ELR (cell line): ENCODE results near the gene TXNDC11.
A peak's percentile ranks its signal among the peaks of the same experiment; 100 is the strongest.

ENCODE experiments used
- DNase-seq: peaks from one replicate; pipeline ENCODE4 v3.0.0-alpha.2; 2015; ENCODE audit warnings: low read depth

Gene TXNDC11

GRCh38 chr16:11673091-11674000 lies 69.3 kb downstream of the TXNDC11 start:
- DNase-seq: no peak

GRCh38 chr16:11672206-11673090 lies 70.2 kb downstream of the TXNDC11 start:
- DNase-seq: no peak

- no peak for DNase-seq
Observed at GRCh38 chr16:11671676-11672075, 71.0 kb downstream of the TXNDC11 start.

DNA sequence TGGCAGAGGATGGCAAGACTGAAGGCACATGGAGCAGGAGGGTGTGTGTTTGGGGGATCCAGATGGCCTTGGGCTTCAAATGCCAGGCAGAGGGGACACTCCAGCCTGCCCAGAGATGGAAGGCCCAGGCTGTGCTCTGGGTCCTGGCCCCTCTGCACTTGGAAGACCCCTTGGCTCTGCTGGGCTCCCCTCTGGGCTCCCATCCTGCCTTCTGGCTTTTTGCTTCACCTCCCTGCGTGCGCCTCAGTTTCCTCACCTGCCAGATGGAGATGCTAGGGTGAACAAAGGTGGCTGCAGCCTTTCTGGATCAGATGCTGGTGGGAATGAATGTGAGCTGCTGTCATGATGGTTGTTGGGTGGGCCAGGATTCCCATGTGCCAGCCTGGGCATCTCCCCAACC lies 71.4 kb downstream of the TXNDC11 start:
- no peak for DNase-seq

- no peak for DNase-seq
Observed at GRCh38 chr16:11670171-11671131, 72.2 kb downstream of the TXNDC11 start.

DNA sequence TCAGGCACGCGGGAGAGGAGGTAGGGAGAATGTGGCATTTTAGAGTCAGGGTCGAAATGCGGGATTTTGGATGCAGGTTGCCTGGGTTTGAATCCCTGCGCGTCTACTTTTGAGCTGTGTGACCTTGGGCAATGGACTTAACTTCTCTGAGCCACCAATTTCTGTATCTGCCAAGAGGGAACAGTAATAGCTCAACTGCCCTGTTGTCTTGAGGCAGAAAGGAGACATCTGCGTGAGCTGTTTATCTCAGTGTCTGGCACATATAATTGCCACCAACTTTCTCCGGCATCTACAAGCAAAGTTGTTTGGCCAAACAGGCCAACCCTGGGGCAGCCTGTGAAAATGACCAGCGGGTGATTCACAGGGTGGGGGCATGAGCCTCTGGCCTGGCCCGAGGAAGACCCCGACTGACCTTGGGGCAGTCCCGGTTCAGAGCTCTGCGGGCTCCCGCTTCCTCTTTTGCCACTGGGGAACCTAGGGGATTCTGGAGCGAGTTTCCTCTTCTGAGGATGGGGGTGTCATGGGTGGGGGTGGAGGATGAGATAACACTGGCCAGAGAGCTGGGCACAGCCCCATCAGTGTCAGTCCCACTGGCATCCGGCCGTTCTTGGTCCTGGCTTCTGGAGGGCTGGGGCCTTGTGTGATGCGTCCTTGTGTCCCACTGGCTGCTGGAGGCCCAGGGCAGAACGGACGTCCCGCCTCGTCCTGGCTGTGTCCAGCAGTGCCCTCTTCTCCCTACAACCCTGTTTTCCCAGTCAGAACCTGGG lies 73.1 kb downstream of the TXNDC11 start:
- DNase-seq: peak; percentile 45

GRCh38 chr16:11668623-11669379 lies 73.9 kb downstream of the TXNDC11 start:
- DNase-seq: no peak

DNA sequence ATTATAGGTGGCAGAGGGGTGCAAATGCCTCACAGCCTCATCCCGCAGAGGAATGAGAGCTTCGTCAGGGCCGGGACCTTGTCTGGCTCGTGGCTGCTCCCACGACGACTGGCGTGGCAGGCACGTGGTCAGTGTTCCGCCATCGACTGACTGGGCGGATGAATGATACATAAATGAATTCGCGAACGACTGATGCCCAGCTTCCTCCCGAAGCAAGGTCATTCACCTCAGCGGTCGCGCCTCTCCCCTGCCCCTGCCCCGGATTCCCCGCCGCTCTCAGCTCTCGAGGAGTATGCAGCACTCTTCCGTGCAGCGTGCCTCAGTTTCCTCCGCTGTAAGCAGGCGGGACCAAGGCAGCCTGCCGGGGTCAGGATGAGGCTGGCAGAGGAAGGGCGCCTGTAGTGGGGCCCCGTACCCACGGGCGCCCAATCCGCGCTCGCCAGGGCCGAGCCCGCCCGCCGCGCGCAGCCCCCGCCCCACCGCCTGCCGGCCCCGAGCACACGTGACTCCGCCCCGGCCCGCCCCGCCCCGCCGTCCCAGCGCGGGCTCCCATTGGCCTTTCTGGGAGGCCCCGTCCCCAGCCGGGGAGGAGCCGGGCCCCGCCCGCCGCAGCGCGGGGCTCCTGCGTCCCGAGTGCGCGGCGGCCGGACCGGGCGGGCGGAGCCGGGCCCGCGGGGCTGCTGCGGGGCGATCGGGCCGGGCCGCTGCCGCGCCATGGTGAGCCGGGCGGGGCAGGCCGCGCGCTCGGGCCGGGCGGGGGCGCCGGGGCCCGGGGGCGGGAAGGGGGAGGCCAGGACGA lies 74.6 kb downstream of the TXNDC11 start, which contains the start of gene SNN:
Gene SNN, plus strand, starts transcription at position 632 of the 799 bp plus-strand sequence. CDS start 7,605 bp downstream, outside the sequence.
- peak; percentile 82 for DNase-seq

DNA sequence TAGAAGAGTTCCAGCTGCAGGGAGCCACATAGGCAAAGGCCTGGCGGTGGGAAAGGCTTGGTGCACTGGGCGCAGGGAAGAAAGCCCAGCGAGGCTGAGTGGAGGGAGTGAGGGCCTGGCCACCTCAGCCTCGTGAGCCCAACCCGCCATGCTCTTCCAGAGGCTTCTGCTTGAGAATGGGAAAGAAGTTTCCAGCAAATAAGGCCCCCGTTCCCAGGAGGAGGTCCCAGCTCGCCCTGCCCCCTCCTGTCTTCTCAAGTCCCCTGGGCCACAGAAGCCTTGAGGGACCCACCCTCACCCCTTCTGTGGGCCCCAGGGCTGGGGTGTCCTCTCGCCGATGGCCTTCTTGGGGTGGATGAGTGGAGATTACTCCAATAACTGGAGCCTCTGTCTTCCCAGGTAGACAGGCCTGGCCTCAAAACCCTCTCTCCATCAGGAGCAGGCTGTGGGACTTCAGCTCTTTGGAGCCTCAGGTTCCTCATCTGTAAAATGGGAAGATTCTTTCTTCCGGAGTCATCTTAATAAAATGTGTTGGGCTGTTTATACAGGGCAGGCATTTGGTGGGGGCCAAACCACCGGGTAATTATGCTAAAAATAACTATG lies 75.3 kb downstream of the TXNDC11 start:
- no peak for DNase-seq

- DNase-seq: no peak
Observed at GRCh38 chr16:11666103-11667055, 76.3 kb downstream of the TXNDC11 start.

DNA sequence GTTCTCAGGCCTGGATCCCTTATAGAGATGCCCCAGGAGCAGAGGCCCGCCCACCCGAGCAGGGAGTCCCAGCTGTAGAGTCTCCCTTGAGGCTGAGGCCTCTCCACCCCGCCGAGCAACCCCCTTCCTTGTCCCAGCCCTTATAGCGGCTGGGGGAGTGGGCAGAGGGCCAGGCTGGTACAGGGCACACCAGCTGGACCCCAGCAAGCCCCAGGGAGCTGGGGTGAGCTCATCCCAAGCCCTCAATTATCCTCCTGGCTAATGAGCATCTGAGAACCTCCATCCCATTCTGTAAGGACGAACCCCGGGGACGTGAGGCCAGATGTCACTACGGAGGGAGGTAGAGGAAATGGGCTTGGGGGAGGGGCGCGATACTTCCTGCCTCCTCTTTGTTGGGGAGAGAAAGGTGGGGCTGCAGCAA lies 77.6 kb downstream of the TXNDC11 start:
- no peak for DNase-seq

DNA sequence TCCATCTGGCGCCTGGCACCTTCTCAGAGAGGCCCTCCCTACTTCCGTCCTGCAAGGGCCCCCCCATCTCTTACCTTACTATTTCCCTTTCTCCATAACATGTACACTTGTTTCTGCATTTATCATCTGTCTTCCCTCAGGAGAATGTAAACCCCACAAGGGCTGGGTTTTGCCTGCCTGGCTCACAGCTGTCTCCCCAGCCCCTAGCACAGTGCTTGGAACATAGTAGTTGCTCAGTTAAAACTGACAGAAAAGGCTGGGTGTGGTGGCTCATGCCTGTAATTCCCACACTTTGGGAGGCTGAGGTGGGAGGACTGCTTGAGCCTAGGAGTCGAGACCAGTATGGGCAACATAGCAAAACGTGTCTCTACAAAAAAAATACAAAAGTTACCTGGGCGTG lies 80.1 kb downstream of the TXNDC11 start:
- no peak for DNase-seq

DNA sequence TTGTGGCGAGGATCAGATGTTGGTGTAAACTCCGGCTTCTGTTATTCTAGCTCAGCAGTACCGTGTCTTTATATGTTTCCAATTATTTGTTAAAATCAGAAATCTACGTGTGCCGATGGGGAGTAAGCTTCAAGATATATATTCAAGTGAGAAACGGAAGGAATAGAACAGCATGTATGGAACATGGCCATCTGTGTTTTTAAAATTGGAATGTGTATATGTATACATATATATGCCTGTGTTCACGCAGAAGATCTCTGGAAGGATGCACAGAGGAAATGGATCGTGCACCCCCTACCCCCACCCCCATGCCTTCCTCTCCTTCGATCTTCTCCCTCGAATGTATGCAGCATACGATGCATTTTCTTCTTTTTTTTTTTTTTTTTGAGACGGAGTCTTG lies 82.1 kb downstream of the TXNDC11 start:
- DNase-seq: no peak

DNA sequence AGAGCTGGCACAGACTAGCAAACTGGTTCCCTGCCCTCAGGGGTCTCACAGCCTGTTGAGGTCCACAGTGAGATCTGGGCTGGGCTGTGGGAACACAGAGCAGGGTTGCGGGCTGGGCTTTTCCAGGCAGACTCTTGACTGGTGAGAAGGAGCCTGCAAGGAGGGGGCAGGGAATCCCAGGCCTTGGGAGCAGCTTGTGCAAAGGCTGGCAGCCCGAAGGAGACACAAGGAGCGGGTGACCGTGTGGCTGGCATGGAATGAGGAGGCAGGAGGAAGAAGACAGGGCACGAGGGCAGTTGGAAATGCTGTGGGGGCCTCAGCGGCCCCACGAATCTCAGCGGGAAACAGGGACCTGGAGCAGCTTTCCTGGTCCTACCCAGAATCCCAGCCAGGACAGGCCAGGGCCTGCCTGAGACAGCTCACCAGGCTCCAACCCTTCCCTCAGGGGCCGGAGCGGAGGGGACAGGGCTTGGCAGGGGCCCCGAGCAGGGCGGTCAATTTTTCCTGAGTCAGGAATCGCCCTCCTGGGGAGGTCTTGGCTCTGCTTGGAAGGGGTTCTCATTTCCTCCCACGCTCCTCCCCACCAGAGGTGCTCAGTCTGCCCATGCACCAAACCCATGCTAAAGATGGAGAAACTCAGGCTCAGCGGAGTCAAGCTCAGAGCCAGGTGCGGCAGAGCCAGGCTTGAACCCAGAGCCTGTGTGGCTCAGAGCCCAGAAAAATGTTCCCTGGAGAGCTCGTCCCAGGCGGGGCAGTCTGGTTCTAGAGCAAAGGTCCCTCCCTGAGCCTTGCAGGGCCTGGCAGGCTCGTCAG lies 83.6 kb downstream of the TXNDC11 start:
- DNase-seq: no peak

- DNase-seq: no peak
Observed at GRCh38 chr16:11657556-11657955, 85.1 kb downstream of the TXNDC11 start.

DNA sequence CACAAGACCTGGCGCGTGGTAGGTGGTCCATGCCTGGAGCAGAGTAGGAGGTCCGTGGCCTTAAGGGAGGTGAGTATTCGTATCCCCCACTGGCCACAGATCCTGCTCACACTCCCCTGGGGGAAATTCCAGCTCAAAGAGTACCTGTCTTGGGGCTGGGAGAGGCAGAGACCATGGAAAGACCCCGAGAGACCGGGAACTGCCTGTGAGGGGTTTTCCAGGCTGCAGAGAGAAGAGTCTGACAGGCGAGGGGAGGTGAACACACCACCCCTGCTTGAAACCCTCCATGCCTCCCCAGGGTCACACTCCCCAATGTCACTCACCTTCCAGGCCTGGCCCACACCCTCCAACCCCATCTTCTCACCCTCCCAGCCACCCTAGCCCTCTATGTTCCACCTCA lies 87.0 kb downstream of the TXNDC11 start:
- DNase-seq: no peak

DNA sequence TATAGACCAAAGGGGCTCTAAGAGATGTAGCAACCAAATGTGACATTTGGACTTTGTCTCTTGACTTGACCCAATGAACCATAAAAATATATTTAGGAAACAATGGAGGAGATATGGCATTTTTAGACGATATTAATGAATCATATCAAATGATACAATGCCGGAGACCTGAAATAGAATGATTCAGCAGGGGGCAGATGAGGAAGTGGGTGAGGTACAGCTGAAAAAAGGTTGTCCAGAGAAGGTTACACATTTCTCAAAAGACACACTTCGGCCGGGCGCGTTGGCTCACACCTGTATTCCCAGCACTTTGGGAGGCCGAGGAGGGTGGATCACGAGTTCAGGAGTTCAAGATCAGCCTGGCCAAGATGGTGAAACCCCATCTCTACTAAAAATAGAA lies 90.9 kb downstream of the TXNDC11 start:
- no peak for DNase-seq
